ENCODE data around the gene ZCCHC14. TPM values are rescaled to one million over a fixed set of nuclear protein-coding genes. Genes with fewer than 3 reads are reported as not detected.
A peak's percentile ranks its signal among the peaks of the same experiment; 100 is the strongest.

Gene ZCCHC14
- total and polyA plus RNA-seq, 2 of the 13 experiments (the other 11 are each of a cell fraction or from before 2014, with no cell fraction given), result 12.4 to 12.5 TPM

DNA sequence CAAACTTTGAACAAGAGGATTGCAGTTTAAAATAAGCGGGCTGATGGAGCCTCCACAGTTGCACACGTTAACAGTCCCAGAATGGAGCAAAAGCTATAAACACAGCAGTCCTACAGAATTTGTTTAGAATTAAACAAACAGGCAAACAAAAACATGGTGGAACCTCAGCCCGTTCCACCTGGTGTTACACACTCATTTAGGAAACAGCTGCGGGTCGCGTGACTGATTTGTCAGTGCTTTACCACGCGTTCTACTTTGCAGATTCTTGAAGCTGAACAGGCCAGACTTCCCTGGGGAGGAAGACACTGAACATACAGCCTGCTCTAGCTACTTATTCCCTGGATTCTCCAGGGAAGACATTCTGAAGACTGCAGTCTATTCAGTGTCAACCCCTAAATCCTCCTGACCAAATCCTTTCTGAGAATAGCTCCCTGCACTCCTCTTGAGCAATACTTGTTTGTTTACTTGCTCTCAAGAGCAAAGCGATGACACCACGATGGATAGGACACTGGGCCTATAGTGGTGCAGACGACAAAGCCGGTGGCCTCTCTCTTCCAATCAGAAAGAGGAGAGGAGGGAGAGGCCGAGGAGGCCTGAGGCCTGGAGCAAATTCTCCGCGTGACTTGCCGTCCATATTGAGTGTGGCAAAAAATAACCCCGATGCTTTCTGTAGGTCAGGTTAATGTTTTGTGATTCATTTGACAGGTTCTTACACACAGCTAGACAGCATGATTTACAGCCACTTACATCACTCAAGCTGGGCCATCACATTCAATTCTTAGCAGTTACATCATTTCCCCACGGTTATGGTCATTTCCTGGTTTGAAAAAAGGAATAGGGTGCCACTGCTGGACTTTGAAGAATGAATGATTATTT lies 104.6 kb downstream of the ZCCHC14 start (continued):
- TF ChIP-seq SNAPC4 (CRISPR knock-in tag; IDR thresholded peaks at IDR 0.05), result peak; percentile 88; the same call in 1 of the 2 replicates
- peak; percentile 96 for TF ChIP-seq TFE3 (CRISPR knock-in tag; IDR thresholded peaks at IDR 0.05)
- peak; percentile 90 for TF ChIP-seq ZGPAT (CRISPR knock-in tag; IDR thresholded peaks at IDR 0.05)
- peak; percentile 69 for TF ChIP-seq ZBED4 (CRISPR knock-in tag; IDR thresholded peaks at IDR 0.05; ENCODE audit: borderline replicate concordance)
- peak; percentile 68; the same call in 1 of the 2 replicates for TF ChIP-seq SIX1 (CRISPR knock-in tag; IDR thresholded peaks at IDR 0.05; ENCODE audit: borderline replicate concordance)
- TF ChIP-seq IRF1 (CRISPR knock-in tag; IDR thresholded peaks at IDR 0.05; ENCODE audit: low read depth), result no peak
- peak; percentile 74 for TF ChIP-seq NR2F6 (IDR thresholded peaks at IDR 0.05)
- TF ChIP-seq NR2F6 (CRISPR knock-in tag; IDR thresholded peaks at IDR 0.05), result peak; percentile 89
- no peak for TF ChIP-seq FIP1L1 (IDR thresholded peaks at IDR 0.05; ENCODE audit: borderline replicate concordance, insufficient read depth, low read depth, low read length)
- 0 out of 2 replicates have a peak, but pooled peaks have one; percentile 14 for TF ChIP-seq JUND (CRISPR knock-in tag; IDR thresholded peaks at IDR 0.05)
- TF ChIP-seq HDAC2 (CRISPR knock-in tag; IDR thresholded peaks at IDR 0.05), result peak; percentile 79
- TF ChIP-seq HMG20B (CRISPR knock-in tag; conservative IDR thresholded peaks at IDR 0.05), result peak; percentile 58; the same call in 1 of the 2 replicates
- no peak for TF ChIP-seq RNF2 (conservative IDR thresholded peaks at IDR 0.05; ENCODE audit: low read depth)
- TF ChIP-seq, protein P1, sequence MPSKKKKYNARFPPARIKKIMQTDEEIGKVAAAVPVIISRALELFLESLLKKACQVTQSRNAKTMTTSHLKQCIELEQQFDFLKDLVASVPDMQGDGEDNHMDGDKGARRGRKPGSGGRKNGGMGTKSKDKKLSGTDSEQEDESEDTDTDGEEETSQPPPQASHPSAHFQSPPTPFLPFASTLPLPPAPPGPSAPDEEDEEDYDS (CRISPR knock-in tag; IDR thresholded peaks at IDR 0.05), result peak; percentile 93
- TF ChIP-seq NCOA2 (CRISPR knock-in tag; IDR thresholded peaks at IDR 0.05), result peak; percentile 81

Measured in HepG2 (cell line).